OCI-LY3 (cell line): Measurements from ENCODE around the gene HSF4.

Experiments used
- H2AFZ ChIP-seq: fragments of 200-600, 300-600 bp; shearing (Covaris generic); 2 replicates; pipeline ENCODE4 v1.6.0; 2014; ENCODE audit warnings: antibody characterized with exemption, low read depth, low read length
- H3K27ac ChIP-seq: fragments of 200-600, 300-600 bp; sonication (generic); 2 replicates; pipeline ENCODE4 v1.5.1; 2014; ENCODE audit warnings: mild to moderate bottlenecking, low read length, moderate library complexity, mixed read lengths
- H3K27me3 ChIP-seq: fragments of 200-600, 300-600 bp; sonication (generic); 2 replicates; pipeline ENCODE4 v1.6.1; 2014; ENCODE audit warnings: low read depth, low read length, mixed read lengths
- H3K36me3 ChIP-seq: fragments of 200-600, 300-600 bp; sonication (generic); replicated peaks from 2 replicates; pipeline ENCODE3; 2014; ENCODE audit warnings: low read depth, low read length, mixed read lengths
- H3K4me1 ChIP-seq: fragments of 300-600, 200-600 bp; sonication (generic); 2 replicates; pipeline ENCODE4 v1.6.1; 2014; ENCODE audit warnings: low read length, mixed read lengths
- H3K4me2 ChIP-seq: fragments of 200-600, 300-600 bp; sonication (generic); 2 replicates; pipeline ENCODE4 v1.6.1; 2014; ENCODE audit warnings: low read length, mixed read lengths
- H3K4me3 ChIP-seq: fragments of 300-600, 200-600 bp; sonication (generic); 2 replicates; pipeline ENCODE4 v1.5.1; 2014; ENCODE audit warnings: antibody characterized with exemption, mild to moderate bottlenecking, low read length, moderate library complexity
- H3K79me2 ChIP-seq: fragments of 300-600, 200-600 bp; shearing (Covaris generic); 2 replicates; pipeline ENCODE4 v1.6.1; 2014; ENCODE audit warnings: mild to moderate bottlenecking, low read length, mixed read lengths
- H3K9ac ChIP-seq: fragments of 300-600, 200-600 bp; shearing (Covaris generic); 2 replicates; pipeline ENCODE4 v1.6.0; 2014; ENCODE audit warnings: mild to moderate bottlenecking, low read length, moderate library complexity
- H3K9me3 ChIP-seq: fragments of 200-600, 300-600 bp; shearing (Covaris generic); 2 replicates; pipeline ENCODE4 v1.6.1; 2014; ENCODE audit warnings: low read length, mixed read lengths; ENCODE audit not compliant: insufficient read depth
- H4K20me1 ChIP-seq: fragments of 200-600, 300-600 bp; sonication (generic); 2 replicates; pipeline ENCODE4 v1.6.1; 2016; ENCODE audit warnings: low read length, mixed read lengths; ENCODE audit not compliant: insufficient read depth
- CTCF ChIP-seq: fragments of 200-600, 300-600 bp; sonication (generic); IDR thresholded peaks from 2 replicates; pipeline ENCODE4 v1.5.1; 2014; ENCODE audit warnings: antibody characterized with exemption, low read length, low read depth
- EZH2phosphoT487 ChIP-seq: fragments of 200-600 bp; shearing (Covaris generic); IDR thresholded peaks from 2 replicates; pipeline ENCODE4 v1.6.1; 2018; ENCODE audit warnings: antibody characterized with exemption, mixed run types, low read depth

Gene HSF4

GRCh38 chr16:67212766-67213165 is 48.2 kb downstream of the HSF4 start:
- H3K9me3 ChIP-seq = no peaks in the 10 kb centered on the region
- H2AFZ ChIP-seq = no peak overlapping the region
- H3K4me3 ChIP-seq = no peak overlapping the region
- H3K27ac ChIP-seq = no peak overlapping the region
- no peaks in the 10 kb centered on the region for H4K20me1 ChIP-seq
- no peak overlapping the region for H3K9ac ChIP-seq
- no peaks in the 10 kb centered on the region for H3K27me3 ChIP-seq
- H3K4me1 ChIP-seq = no peaks in the 10 kb centered on the region
- H3K36me3 ChIP-seq = no peaks in the 10 kb centered on the region
- no peak overlapping the region for H3K4me2 ChIP-seq
- H3K79me2 ChIP-seq = no peaks in the 10 kb centered on the region
- no peak for TF ChIP-seq CTCF
- TF ChIP-seq EZH2phosphoT487 = no peak

- no peak overlapping the region for H3K4me3 ChIP-seq
- no peaks in the 10 kb centered on the region for H3K9me3 ChIP-seq
- no peak overlapping the region for H3K4me2 ChIP-seq
- no peak overlapping the region for H2AFZ ChIP-seq
- TF ChIP-seq CTCF (no peak), EZH2phosphoT487 (no peak)
- H3K9ac ChIP-seq = no peak overlapping the region
- H3K27me3 ChIP-seq = no peaks in the 10 kb centered on the region
- no peaks in the 10 kb centered on the region for H3K36me3 ChIP-seq
- no peaks in the 10 kb centered on the region for H3K4me1 ChIP-seq
- no peak overlapping the region for H3K27ac ChIP-seq
- no peaks in the 10 kb centered on the region for H4K20me1 ChIP-seq
- no peaks in the 10 kb centered on the region for H3K79me2 ChIP-seq
Observed at GRCh38 chr16:67213197-67214019, 48.9 kb downstream of the HSF4 start.

- Histone ChIP-seq H3K27ac (no peak overlapping the region), H3K36me3 (no peaks in the 10 kb centered on the region), H3K4me2 (no peak overlapping the region), H3K27me3 (no peaks in the 10 kb centered on the region), H2AFZ (no peak overlapping the region), H3K79me2 (no peaks in the 10 kb centered on the region), H3K9ac (no peak overlapping the region), H4K20me1 (no peaks in the 10 kb centered on the region), H3K9me3 (no peaks in the 10 kb centered on the region), H3K4me1 (no peaks in the 10 kb centered on the region), H3K4me3 (no peak overlapping the region)
- no peak for TF ChIP-seq EZH2phosphoT487
- TF ChIP-seq CTCF = no peak
Observed at GRCh38 chr16:67215706-67216105, 51.2 kb downstream of the HSF4 start.

GRCh38 chr16:67216612-67217490 is 52.3 kb downstream of the HSF4 start:
- no peak overlapping the region for H3K9ac ChIP-seq

More at GRCh38 chr16:67216612-67217490, 52.3 kb downstream of the HSF4 start:
- Histone ChIP-seq H3K4me3 (no peak overlapping the region), H3K9me3 (no peaks in the 10 kb centered on the region), H3K4me2 (no peak overlapping the region), H4K20me1 (no peaks in the 10 kb centered on the region), H3K27ac (no peak overlapping the region), H2AFZ (no peak overlapping the region), H3K36me3 (no peaks in the 10 kb centered on the region), H3K4me1 (no peaks in the 10 kb centered on the region), H3K79me2 (no peaks in the 10 kb centered on the region), H3K27me3 (no peaks in the 10 kb centered on the region)
- TF ChIP-seq EZH2phosphoT487 = no peak
- TF ChIP-seq CTCF = no peak
